Breast epithelium (tissue), 4 donors: ENCODE results near the gene KRT86. TPM values are rescaled to one million over a fixed set of nuclear protein-coding genes. Genes with fewer than 3 reads are reported as not detected.
"Not testable (repeated sequence)": the region's sequence is repeated elsewhere in the genome, so short reads cannot be mapped to it uniquely, and the experiment has no call there.

Experiments
- DNase-seq, 2 donors: peaks; one replicate each; pipeline ENCODE4 v3.0.0-alpha.2; 2019; ENCODE audit warnings: low spot score in 2 of 2
- H3K27ac ChIP-seq, 2 donors: fragments of 200-600 bp; sonication (generic) in 1 of 2; one replicate each; pipeline ENCODE4 v1.5.1; 2016 to 2019; ENCODE audit warnings: mild to moderate bottlenecking in 1 of 2
- H3K27me3 ChIP-seq, 2 donors: fragments of 200-600 bp; sonication (generic) in 1 of 2; one replicate each; pipeline versions ENCODE4 v1.5.1 to v1.6.0; 2017 to 2019; ENCODE audit warnings: control low read depth in 1 of 2, mild to moderate bottlenecking in 1 of 2
- H3K36me3 ChIP-seq: fragments of 200-600 bp; one replicate; pipeline ENCODE4 v1.5.1; 2019
- H3K4me1 ChIP-seq, 2 donors: fragments of 200-600 bp; sonication (generic); one replicate each; pipeline ENCODE4 v1.5.1; 2016 to 2019; ENCODE audit warnings: control low read depth in 1 of 2
- H3K4me3 ChIP-seq, 3 donors: fragments of 200-600 bp; sonication (generic); 1 replicate in 2 of 3; 2 replicates in 1 of 3; pipeline ENCODE4 v1.5.1; 2016 to 2019; ENCODE audit warnings: mild to moderate bottlenecking in 3 of 3, moderate library complexity in 2 of 3
- H3K9me3 ChIP-seq, 2 donors: fragments of 200-600 bp; sonication (generic) in 1 of 2; one replicate each; pipeline ENCODE4 v1.5.1; 2016 to 2019; ENCODE audit warnings: control low read depth in 1 of 2
- CTCF ChIP-seq, 3 donors: fragments of 450-650 bp; IDR thresholded peaks; one replicate each; pipeline ENCODE4 v1.5.1; 2016 to 2017; ENCODE audit warnings: antibody characterized with exemption in 3 of 3, mild to moderate bottlenecking in 3 of 3, moderate library complexity in 3 of 3
- POLR2A ChIP-seq: fragments of 450-650 bp; IDR thresholded peaks from one replicate; pipeline ENCODE4 v1.6.1; 2016; ENCODE audit warnings: antibody characterized with exemption, mild to moderate bottlenecking, moderate library complexity
- POLR2AphosphoS5 ChIP-seq, 3 donors: sonication (generic); formaldehyde crosslinking; IDR thresholded peaks; one replicate each; pipeline ENCODE4 v1.6.1; 2017; ENCODE audit warnings: antibody characterized with exemption in 3 of 3
- intact Hi-C: fragments of 100-400 bp; cut with DNase I; formaldehyde crosslinking; loops from one replicate; pipeline ENCODE4 v1.15.1; 2023; ENCODE audit warnings: low total_unique reads
- total RNA-seq, 3 donors: library from RNA; depleted of rRNA; stranded (reverse); fragments of >200 nt; gene quantifications; one replicate each; pipeline ENCODE4 v1.1.0, GENCODE V29; 2016

Gene KRT86
- total RNA-seq, 3 donors from 2014 or later = 0.66 to 2.2 TPM; not detected in 1

DNA sequence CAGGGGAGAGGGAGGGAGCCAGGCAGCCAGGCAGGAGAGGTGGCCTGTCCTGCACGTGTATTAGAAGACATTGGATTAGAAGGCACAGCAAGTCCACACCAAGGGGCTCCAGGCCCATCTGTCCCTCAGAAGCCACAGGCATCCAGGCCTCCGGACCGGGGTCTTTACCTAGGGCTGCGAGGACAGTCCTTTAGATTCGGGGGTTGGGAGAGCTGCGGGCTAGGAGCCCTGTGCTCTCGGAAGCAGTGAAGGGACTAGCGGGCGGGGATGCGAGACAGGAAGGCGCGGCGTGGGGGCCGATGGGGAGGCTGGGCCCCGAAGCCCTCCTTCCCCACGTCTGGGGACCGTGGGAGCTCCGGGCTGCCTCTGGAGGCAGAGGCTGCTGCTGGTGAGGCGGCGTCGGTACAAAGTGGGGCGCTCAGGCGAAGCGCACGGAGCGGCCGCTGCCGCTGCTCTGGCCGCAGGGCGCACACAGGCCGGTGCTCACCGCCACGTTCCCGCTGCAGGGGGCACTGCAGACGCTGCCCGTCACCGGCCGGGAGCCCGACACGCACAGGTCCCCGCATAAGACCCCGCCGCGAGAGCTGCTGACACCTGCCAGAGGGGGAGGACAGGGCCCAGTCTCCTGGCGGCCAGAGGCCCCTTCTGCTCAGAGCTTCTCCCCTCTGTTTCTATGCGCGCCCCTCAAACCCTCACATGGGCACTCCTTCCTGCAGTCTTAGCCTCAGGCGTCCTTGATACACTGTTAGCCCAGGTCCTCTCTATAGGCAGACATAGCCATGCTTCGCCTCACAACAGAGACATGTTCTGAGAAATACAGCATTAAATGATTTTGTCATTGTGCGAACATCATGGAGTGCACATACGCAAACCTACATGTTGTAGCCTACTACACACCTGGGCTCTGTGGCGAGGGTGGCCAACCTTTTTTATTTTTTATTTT, 24.1 kb upstream of the KRT86 start:
- no peaks in the 10 kb centered on the region for H3K9me3 ChIP-seq
- peaks cover 0 to 33% of the 10 kb centered on the region in 2 donors for H3K4me1 ChIP-seq
- peak in 1 of 3 donors; percentile 5 for TF ChIP-seq POLR2AphosphoS5 (IDR thresholded peaks at IDR 0.05)
- TF ChIP-seq CTCF (IDR thresholded peaks at IDR 0.05) = no peak
- no peak for TF ChIP-seq POLR2A
- peak overlapping the region; percentile 97 to 98 for H3K27ac ChIP-seq
- no peaks in the 10 kb centered on the region for H3K36me3 ChIP-seq
- no peak for DNase-seq
- intact Hi-C loops = no loop called here
- no peak overlapping the region for H3K4me3 ChIP-seq
- no peaks in the 10 kb centered on the region for H3K27me3 ChIP-seq

- H3K27ac ChIP-seq = peak overlapping the region; percentile 25 to 98
- no peak for TF ChIP-seq POLR2A
- TF ChIP-seq POLR2AphosphoS5 (IDR thresholded peaks at IDR 0.05) = no peak
- TF ChIP-seq CTCF (IDR thresholded peaks at IDR 0.05) = no peak
- intact Hi-C loops = no loop called here
- H3K27me3 ChIP-seq = no peaks in the 10 kb centered on the region
- peaks cover 0 to 23% of the 10 kb centered on the region in 2 donors for H3K4me1 ChIP-seq
- DNase-seq = no peak
- no peaks in the 10 kb centered on the region for H3K36me3 ChIP-seq
- H3K9me3 ChIP-seq = no peaks in the 10 kb centered on the region
- H3K4me3 ChIP-seq = no peak overlapping the region
Observed at GRCh38 chr12:52251367-52252051, 22.9 kb upstream of the KRT86 start.

GRCh38 chr12:52252175-52252615, 22.2 kb upstream of the KRT86 start:
- H3K27me3 ChIP-seq, H3K9me3 ChIP-seq, intact Hi-C loops, H3K36me3 ChIP-seq, H3K4me3 ChIP-seq, DNase-seq: not testable (repeated sequence)
- Histone ChIP-seq H3K4me1 (peaks cover 0 to 16% of the 10 kb centered on the region in 2 donors), H3K27ac (peak overlapping the region; percentile 25 to 98)
- TF ChIP-seq CTCF (IDR thresholded peaks at IDR 0.05) = peak in 1 of 3 donors; percentile 7

DNA sequence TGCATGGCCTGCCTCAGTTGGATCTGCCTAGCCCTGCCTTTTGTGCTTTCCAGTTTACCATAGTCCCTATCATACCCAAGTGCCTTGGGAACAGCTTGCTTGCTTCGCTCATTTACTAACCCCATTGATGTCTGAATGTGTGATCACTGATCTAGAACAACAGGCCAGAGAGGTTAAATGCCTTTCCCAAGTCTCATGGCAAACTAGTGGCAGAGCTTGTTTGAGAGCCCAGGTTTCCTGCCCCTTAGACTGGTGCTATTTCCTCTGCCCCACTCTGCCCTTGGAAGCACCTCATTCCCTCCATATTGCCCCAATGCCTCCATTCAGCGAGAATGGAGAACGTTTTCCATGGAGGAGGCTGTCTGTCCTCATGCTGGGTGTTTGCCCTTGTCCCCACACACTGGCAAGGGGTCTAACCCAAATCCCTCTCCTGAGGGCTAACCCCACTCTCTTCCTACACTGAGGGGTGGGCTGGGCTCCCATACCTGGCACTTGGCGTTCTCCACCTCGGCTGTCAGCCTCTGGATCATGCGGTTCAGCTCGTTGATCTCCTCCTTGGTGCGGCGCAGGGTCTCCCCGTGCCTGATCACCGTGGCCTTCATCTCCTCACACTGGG, 21.6 kb upstream of the KRT86 start:
- Histone ChIP-seq H3K36me3 (no peaks in the 10 kb centered on the region), H3K9me3 (no peaks in the 10 kb centered on the region), H3K4me3 (no peak overlapping the region), H3K4me1 (peaks cover 0 to 11% of the 10 kb centered on the region in 2 donors), H3K27me3 (peaks cover 0 to 6% of the 10 kb centered on the region in 2 donors), H3K27ac (peak overlapping the region in 1 of 2 donors; percentile 98)
- intact Hi-C loops = no loop called here
- TF ChIP-seq POLR2AphosphoS5 (IDR thresholded peaks at IDR 0.05) = no peak
- no peak for TF ChIP-seq CTCF (IDR thresholded peaks at IDR 0.05)
- TF ChIP-seq POLR2A = no peak
- DNase-seq = no peak
